Measurements from ENCODE around the gene SVEP1.

DNA sequence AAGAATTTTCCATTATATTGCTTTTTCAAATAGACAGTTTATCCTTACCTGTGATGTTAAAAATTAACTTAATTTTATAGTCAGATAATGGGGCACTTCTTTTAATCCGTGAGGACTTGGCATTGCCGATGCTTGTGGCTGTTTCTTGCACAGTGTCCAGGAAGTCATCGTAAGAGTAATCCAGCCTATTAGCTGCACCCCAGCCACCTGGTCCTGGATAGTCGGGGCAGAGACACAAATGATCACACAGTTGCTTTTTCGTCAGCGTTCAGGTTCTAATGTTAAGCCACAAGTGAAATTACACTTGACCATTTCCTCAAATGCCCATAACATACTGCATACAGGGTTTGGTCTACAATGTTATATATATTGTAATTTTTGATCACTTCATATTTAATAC lies 107.4 kb downstream of the SVEP1 start:
- TF ChIP-seq, protein P1, sequence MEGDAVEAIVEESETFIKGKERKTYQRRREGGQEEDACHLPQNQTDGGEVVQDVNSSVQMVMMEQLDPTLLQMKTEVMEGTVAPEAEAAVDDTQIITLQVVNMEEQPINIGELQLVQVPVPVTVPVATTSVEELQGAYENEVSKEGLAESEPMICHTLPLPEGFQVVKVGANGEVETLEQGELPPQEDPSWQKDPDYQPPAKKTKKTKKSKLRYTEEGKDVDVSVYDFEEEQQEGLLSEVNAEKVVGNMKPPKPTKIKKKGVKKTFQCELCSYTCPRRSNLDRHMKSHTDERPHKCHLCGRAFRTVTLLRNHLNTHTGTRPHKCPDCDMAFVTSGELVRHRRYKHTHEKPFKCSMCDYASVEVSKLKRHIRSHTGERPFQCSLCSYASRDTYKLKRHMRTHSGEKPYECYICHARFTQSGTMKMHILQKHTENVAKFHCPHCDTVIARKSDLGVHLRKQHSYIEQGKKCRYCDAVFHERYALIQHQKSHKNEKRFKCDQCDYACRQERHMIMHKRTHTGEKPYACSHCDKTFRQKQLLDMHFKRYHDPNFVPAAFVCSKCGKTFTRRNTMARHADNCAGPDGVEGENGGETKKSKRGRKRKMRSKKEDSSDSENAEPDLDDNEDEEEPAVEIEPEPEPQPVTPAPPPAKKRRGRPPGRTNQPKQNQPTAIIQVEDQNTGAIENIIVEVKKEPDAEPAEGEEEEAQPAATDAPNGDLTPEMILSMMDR (IDR thresholded peaks at IDR 0.05): no peak
- no peak for TF ChIP-seq EZH2 (IDR thresholded peaks at IDR 0.05; ENCODE audit: borderline replicate concordance, insufficient read depth, low read depth, low read length, poor library complexity, severe bottlenecking)

All from B cell (primary cell).